Measurements from ENCODE around the gene NUB1.

DNA sequence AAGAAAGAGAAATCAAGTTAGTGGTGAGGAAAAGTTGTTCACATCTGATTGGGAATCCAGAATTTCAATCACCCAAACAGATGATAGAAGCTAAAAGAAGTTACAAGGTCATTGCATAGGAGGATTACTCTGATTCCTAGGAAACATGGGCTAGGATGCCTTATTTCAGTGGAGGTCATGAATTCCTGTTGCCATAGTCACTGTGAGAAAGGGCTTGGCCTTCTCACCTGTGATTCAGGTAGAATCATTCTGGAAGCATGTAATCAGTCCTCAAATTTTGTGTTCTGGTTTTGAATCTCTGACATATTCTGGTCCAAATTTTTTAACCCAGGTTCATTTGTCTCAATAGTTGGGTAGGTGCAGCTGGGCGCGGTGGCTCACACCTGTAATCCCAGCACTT, 4.3 kb upstream of the NUB1 start:
- TF ChIP-seq EZH2 (IDR thresholded peaks at IDR 0.05; ENCODE audit: borderline replicate concordance, low read length) (no peak), CTCF (IDR thresholded peaks at IDR 0.05; ENCODE audit: low read length) (no peak)
